NCI-H146 treated with DMSO at 0.1 percent for 48 hours (cell line): ENCODE results near the gene EFCAB7.
"Not testable (repeated sequence)": the region's sequence is repeated elsewhere in the genome, so short reads cannot be mapped to it uniquely, and the experiment has no call there.

Experiments used
- DNase-seq: peaks from one replicate; lab custom pipeline; 2025; ENCODE audit not compliant: unreplicated experiment; lab: John Stamatoyannopoulos, UW

The EFCAB7 gene

GRCh38 chr1:63547621-63548294, 24.4 kb downstream of the EFCAB7 start:
- no peak for DNase-seq

DNA sequence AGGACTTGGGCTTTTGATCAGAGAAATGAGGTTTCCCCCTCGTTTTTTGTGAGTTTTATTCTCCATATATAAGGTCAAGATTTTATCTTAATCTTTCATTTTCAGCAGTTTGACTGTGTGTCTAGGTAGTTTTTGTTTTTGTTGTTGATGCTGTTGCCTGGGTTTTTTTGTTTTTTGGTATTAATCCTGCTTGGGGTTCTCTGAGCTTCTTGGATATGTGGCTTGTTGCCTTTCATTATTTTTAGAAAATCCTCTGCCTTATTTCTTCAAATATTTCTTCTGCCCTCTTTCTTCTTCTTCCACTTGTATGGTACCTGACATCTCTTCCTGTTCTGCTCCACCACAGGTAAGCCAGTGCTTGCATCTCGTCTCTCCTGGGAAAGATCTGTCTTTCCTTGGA, 25.0 kb downstream of the EFCAB7 start:
- no peak for DNase-seq

DNA sequence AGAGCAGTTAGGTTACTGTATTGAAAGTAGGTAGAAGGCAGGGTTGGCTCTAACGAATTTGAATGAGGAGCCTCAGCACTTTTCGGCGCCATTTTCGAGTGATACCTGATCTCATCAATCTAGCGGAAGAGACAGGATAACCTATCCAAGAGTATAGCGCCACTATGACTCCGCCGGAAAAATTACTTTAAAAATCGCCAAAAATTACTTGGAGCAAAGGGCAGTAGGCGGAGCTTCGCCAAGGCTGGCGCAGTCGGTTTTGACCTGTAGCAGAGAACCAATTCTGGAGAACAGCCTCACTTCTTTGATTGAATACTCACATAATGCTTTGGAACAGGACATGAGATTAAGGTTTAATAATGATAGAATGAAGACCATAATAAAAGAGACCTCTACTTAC, 25.6 kb downstream of the EFCAB7 start:
- no peak for DNase-seq

- DNase-seq: no peak
These were observed 32.2 kb downstream of the EFCAB7 start for GRCh38 chr1:63555480-63555879.

DNA sequence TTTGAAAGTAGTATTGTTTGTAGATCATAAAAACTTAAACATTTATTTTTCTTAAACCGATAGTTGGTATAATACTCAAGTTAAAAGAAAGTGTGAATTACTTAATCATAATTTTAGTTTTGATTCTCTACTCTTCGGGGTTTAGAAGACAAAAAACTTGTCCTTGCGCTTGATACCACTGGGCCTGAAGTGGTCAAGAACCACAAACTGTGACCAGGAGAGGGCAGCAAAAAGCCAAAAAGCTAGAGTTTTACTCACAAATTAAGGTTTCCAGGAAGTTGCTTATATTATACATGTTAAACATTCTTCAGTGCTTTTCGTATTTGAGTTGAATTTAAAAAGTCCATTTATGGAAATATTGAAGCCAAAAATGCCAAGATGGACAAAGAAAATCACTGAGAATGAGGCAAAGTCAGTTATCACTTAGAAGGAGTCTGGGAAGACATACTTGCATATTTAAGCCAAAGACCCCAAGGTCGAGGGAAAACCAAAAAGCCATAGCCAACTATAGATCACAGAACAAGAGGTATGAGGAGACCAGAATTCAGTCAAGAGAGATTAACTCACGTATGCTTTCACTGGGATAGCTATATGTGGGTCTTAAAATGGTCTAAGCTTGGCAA, 34.2 kb downstream of the EFCAB7 start:
- no peak for DNase-seq

- DNase-seq: no peak
These were observed 36.0 kb downstream of the EFCAB7 start for GRCh38 chr1:63559357-63559756.

- no peak for DNase-seq
These were observed 40.4 kb downstream of the EFCAB7 start for GRCh38 chr1:63563745-63564144.

GRCh38 chr1:63569068-63569467, 45.7 kb downstream of the EFCAB7 start:
- no peak for DNase-seq

DNA sequence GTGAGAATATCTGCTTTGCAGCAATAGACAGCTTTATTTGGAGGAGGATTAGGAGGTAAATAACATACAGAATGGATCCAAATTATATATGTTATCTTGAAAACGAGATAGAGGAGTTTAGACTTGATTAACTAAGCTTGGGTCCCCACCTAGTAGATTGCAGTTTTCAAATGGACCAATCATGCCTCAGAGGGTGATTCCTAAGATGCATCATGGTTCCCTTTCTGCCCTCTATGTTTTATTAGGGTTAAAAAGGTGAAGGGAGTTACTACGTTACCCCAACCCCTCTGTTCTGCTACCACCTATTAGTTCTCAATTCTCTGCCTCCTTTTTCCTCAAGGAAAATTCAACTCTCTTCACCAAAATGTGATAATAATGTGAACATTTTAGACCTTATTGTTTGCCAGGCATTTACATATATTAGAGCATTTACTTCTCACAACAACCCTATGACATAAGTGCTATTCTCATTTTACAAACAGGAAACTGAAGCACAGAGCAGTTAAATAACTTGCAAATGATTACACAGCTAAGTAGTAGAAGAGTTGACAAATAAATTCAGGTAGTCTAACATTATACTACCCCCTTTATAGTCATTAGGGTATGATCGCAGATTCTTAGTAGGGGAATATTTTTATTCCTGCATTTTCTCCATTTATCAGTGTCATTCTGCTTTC, 46.5 kb downstream of the EFCAB7 start:
- DNase-seq: no peak

DNA sequence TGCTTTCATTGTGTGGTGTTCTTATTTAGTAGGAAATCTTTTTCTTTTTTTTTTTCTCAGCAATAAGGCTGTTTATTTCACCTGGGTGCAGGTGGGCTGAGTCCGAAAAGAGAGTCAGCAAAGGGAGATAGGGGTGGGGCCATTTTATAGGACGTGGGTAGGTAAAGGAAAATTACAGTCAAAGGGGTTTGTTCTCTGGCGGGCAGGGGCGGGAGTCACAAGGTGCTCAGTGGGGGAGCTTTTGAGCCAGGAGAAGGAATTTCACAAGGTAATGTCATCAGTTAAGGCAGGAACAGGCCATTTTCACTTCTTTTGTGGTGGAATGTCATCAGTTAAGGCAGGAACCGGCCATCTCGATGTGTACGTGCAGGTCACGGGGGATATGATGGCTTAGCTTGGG, 49.4 kb downstream of the EFCAB7 start:
- not testable (repeated sequence) for DNase-seq

DNA sequence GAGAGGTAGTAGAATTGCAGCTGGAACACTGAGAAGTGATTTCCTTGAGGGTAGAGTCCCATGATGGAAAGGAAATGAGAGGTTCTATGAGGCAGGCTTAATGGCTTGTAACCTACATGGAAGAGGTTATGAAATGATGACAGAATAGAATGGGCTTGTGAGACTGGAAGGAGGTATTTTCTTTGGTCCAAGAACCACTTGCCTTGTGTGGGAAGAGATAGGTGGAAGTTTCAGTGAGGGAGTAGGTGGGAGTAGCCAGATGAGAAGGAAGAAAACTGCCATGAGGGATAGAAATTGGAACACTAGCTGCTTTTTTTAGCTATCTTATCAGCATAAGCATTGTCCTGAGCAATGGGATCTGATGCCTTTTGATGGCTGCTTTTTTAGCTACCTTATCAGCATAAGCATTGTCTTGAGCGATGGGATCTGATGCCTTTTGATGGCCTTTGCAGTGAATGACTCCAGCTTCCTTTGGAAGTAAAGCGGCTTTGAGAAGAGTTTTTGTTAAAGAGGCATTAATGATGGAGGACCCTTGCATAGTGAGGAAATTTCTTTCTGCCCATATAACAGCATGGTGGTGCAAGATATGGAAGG, 51.0 kb downstream of the EFCAB7 start:
- DNase-seq: not testable (repeated sequence)

DNA sequence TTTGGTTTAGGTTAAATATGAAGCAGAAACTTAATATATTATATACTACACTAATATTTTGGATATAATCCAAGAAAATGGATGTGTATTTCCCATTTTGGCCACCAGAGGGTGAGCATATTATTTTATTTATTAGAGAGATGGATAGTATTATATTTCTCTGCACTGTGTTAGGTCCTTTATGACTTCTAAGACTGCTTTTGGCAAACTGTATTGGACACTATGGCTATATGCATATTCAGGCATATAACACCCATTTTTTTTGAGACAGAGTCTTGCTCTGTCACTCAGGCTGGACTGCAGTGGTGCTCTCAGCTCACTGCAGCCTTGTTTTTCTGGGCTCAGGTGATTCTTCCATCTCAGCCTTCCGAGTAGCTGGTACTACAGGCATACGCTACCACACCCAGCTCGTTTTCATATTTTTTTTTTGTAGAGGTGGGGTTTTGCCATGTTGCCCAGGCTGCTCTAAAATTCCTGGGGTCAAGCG, 52.1 kb downstream of the EFCAB7 start:
- DNase-seq: no peak

GRCh38 chr1:63586326-63586725, 63.0 kb downstream of the EFCAB7 start:
- not testable (repeated sequence) for DNase-seq

DNA sequence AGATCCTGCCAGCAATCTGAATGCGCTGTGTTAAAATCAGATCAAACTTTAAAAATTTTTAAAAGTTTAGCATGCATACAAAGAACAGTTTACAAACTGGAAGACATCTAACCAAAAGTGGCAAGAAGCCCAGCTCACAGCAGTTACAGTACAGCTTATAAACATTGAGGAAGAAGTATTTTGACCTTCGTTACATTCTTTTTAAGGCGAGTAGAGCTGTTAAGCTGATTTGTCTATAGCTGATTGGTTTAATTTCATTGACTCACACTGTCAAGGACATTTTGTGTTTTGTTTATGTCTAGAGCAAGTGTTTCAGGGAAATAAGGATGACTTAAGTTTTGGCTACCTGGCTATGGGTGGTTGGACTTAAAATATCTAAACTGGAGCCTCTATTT, 66.8 kb downstream of the EFCAB7 start:
- no peak for DNase-seq

DNA sequence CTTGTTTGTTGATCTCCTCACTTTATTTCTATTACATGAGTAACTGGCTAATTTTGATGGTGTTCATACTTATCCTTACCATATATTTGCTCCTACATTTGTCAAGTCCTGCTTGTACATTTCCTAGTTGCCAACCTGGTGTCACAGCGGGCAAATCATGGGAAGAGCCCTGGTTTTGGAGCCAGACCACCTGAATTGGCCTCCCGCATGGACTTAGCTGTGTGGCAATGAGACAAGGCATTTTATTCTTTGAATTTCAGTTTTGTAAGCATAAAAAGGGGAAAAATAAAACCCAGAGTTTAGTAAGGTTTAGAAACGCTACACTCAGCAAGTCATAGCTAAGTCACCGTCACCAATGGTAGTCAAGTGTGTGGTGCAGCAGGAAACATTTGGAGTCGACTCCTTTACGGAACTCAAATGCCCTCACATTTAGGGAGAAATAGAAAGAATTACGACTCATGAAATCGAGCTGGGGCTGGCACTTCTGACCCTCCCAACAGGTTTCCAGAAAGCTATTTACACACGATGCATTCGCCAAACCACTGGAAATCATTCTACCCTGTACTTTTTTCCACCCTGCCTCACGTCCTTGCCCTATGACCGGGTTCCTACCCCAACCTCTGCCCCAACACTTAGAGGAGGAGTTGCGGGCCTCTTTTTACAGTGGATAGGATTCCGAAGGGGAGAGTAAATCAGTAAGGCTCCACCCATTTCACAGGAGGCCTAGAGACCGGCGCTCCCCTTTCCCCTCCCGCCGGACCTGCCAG, 69.4 kb downstream of the EFCAB7 start:
- no peak for DNase-seq

- peak; percentile 57 for DNase-seq
These were observed 70.1 kb downstream of the EFCAB7 start, which contains the start of gene PGM1 for GRCh38 chr1:63593303-63593885. PGM1 (plus strand) TSS chr1:63593411; CDS start chr1:63593489, 78 bp downstream.

DNA sequence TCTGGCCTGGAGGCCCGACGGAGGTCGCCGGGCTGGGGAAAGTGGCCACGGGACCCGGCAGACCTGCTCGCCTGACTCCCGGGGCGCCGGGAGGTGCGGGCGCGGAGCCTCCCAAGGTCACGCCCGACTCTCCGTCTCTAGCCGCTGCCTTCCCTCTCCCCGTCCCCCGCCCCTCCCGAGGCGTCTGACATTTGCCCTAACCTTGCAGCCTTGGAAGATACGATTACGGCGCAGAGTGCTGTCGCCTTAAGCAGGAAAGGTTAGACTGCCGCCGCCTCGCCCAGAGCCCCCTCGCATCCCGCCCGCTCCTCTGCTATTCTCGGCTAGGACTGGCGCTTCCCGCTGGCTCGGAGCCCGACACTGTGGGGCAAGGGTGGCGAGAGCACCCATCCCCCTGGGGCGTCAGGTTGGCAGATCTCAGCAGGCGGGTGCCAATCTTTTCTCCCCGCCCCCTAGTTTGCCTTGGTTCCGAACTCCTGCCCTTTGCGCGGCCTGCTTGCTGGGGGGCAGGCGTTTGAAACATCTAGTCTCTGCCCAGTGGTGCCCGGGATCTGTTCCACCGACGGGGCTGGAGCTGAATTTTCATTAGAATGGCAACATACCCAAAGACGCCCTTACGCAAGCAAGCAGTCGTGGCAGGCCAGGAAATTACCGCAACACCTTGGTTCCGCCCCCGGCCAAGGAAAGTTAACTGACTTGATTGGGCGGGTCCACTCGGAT, 70.7 kb downstream of the EFCAB7 start:
- DNase-seq: peak; percentile 57

GRCh38 chr1:63595435-63595834, 72.1 kb downstream of the EFCAB7 start:
- DNase-seq: no peak

GRCh38 chr1:63599799-63600198, 76.5 kb downstream of the EFCAB7 start:
- no peak for DNase-seq

DNA sequence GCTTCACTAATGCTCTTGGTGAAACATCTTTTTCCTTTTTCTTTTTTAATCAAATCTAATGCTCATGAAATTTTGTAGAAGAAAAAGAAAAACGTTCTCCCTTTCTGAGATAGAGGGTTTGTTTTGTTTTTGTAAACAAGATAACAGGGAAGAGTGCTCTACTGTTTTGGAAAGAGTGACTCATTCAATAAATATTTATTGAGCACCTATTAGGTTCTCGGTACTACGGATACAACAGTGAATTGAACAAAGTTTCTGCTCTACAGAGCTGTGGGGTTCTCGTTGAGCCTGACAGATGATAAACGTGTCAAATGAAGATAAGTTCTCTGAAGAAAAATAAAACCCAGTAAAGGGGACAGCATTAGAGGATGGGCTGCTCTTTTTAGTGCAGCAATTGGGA, 76.9 kb downstream of the EFCAB7 start:
- DNase-seq: no peak
